HG03575 (cell line): Measurements from ENCODE around the gene TMCC1.
"Not testable (repeated sequence)": the region's sequence is repeated elsewhere in the genome, so short reads cannot be mapped to it uniquely, and the experiment has no call there.

Source experiments
- ATAC-seq: cut with Tn5 transposase; IDR thresholded peaks from one replicate; pipeline ENCODE4 v1.9.1; 2021; ENCODE audit not compliant: unreplicated experiment, insufficient number of reproducible peaks, low FRiP score; ENCODE audit errors: extremely low read depth

TMCC1 gene

GRCh38 chr3:129699612-129700011 lies 193.9 kb downstream of the TMCC1 start:
- ATAC-seq = no peak

- ATAC-seq = no peak
These were observed 194.3 kb downstream of the TMCC1 start for GRCh38 chr3:129699199-129699598.

GRCh38 chr3:129697229-129697969 lies 196.1 kb downstream of the TMCC1 start:
- ATAC-seq = no peak

- ATAC-seq = not testable (repeated sequence)
These were observed 197.1 kb downstream of the TMCC1 start for GRCh38 chr3:129696430-129696829.

- no peak for ATAC-seq
These were observed 198.3 kb downstream of the TMCC1 start for GRCh38 chr3:129695230-129695629.

- no peak for ATAC-seq
These were observed 199.3 kb downstream of the TMCC1 start for GRCh38 chr3:129694228-129694627.

- no peak for ATAC-seq
These were observed 200.8 kb downstream of the TMCC1 start for GRCh38 chr3:129692743-129693142.

- ATAC-seq = no peak
These were observed 202.5 kb downstream of the TMCC1 start for GRCh38 chr3:129690963-129691362.

- no peak for ATAC-seq
These were observed 203.1 kb downstream of the TMCC1 start for GRCh38 chr3:129690406-129690805.

- ATAC-seq = no peak
These were observed 204.5 kb downstream of the TMCC1 start for GRCh38 chr3:129689036-129689435.

GRCh38 chr3:129688271-129688895 lies 205.1 kb downstream of the TMCC1 start:
- no peak for ATAC-seq

GRCh38 chr3:129687586-129688125 lies 205.9 kb downstream of the TMCC1 start:
- no peak for ATAC-seq

- ATAC-seq = no peak
These were observed 206.6 kb downstream of the TMCC1 start for GRCh38 chr3:129686941-129687340.

- ATAC-seq = no peak
These were observed 209.2 kb downstream of the TMCC1 start for GRCh38 chr3:129684270-129684669.

GRCh38 chr3:129683201-129683600 lies 210.3 kb downstream of the TMCC1 start:
- no peak for ATAC-seq

GRCh38 chr3:129676985-129677384 lies 216.5 kb downstream of the TMCC1 start:
- no peak for ATAC-seq

GRCh38 chr3:129674798-129675123 lies 218.8 kb downstream of the TMCC1 start:
- not testable (repeated sequence) for ATAC-seq

- ATAC-seq = no peak
These were observed 219.4 kb downstream of the TMCC1 start for GRCh38 chr3:129673897-129674797.

GRCh38 chr3:129673012-129673411 lies 220.5 kb downstream of the TMCC1 start:
- no peak for ATAC-seq

- no peak for ATAC-seq
These were observed 221.1 kb downstream of the TMCC1 start for GRCh38 chr3:129672412-129672811.
